Measurements from ENCODE around the gene KPNB1. TPM values are rescaled to one million over a fixed set of nuclear protein-coding genes. Genes with fewer than 3 reads are reported as not detected.

Gene KPNB1
- total and polyA plus RNA-seq, 12 donors: 41.5 to 352 (median 214) TPM

DNA sequence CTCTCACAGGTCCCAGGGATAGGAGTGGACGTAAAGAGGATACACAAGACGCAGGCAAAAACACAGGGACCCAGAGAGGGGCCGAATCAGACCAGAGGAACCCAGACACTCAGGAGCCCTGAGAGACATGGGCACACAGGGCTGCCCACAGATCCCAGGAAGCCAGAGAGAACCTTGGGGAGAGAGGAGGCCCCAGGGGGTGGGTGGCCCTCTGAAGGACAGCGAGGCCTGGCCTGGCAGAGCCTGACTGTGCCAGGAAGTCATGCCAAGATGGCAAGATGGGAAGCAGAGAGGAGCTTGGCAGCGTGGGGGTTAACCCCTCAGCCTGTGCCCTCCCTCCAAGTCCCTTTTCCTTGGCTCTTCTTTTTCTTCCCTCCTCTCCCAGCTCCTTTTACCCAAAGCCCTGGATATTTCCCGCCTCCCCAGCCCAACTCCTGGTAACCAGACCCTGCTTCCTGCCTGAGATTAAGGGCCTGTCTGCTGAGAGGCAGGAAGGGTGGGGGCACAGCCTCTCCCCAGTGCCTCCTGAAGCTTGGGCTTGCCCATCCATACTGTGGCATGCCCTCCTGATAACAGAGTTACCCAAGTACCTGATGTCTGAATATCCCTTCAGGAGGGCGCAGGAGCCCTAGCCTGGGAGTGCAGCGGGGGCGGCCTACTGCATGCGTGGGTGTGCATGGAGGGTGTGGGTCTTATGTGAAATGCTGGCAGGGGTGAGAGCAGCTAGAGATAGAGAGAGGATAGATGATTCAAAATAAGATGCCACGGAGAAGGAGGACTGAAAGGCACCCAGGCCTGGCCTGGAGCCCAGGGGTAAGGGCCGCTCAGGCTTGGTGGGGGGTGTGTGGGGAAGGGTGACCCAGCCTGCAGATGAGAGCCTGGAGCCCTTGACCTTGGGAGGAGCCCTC lies 77.3 kb downstream of the KPNB1 start:
- intact Hi-C loops (cut with DNase I): no loop called here
- peaks cover 47% of the 10 kb centered on the region for H3K27me3 ChIP-seq

DNA sequence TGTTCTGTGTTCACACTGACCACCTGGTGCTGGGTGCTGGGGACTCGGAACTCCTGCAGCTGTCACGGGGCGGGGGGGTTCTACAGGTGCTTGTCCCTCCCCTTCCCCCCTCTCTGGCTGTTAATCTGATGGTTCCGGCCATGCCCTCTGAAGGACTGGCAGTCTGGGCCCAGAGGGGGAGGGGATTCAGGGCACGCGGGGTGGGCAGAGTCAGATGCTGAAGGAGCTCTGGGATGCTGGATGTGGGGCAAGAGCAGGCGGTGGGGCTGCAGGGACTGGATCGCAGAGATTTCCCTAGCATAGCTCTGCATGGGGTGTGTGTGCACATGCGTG lies 78.0 kb downstream of the KPNB1 start:
- TF ChIP-seq, protein P1, sequence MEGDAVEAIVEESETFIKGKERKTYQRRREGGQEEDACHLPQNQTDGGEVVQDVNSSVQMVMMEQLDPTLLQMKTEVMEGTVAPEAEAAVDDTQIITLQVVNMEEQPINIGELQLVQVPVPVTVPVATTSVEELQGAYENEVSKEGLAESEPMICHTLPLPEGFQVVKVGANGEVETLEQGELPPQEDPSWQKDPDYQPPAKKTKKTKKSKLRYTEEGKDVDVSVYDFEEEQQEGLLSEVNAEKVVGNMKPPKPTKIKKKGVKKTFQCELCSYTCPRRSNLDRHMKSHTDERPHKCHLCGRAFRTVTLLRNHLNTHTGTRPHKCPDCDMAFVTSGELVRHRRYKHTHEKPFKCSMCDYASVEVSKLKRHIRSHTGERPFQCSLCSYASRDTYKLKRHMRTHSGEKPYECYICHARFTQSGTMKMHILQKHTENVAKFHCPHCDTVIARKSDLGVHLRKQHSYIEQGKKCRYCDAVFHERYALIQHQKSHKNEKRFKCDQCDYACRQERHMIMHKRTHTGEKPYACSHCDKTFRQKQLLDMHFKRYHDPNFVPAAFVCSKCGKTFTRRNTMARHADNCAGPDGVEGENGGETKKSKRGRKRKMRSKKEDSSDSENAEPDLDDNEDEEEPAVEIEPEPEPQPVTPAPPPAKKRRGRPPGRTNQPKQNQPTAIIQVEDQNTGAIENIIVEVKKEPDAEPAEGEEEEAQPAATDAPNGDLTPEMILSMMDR (IDR thresholded peaks at IDR 0.05): no peak
- TF ChIP-seq POLR2A (IDR thresholded peaks at IDR 0.05): no peak
- 69 to 86% (median 79%) methylated on average over 8 to 9 of the region's 9 CpGs; no CpG with 5 or more reads in 1 of the 4 donors for WGBS, 4 donors
- H3K27me3 ChIP-seq: peaks cover 47% of the 10 kb centered on the region

More for the DNA sequence above, 77.3 kb downstream of the KPNB1 start:
- no peaks in the 10 kb centered on the region for H3K9me3 ChIP-seq (replicated peaks in 1 of 3)
- no peak overlapping the region for H3K4me3 ChIP-seq
- no peaks in the 10 kb centered on the region for H3K36me3 ChIP-seq (replicated peaks in 1 of 2)
- TF ChIP-seq, protein P1 (IDR thresholded peaks at IDR 0.05): no peak
- no peak for TF ChIP-seq POLR2A (IDR thresholded peaks at IDR 0.05)
- WGBS, 4 donors: 82 to 91% (median 87%) methylated on average over 12 of the region's 12 CpGs
- H3K4me1 ChIP-seq (replicated peaks in 1 of 2): no peaks in the 10 kb centered on the region
- no peak overlapping the region for H3K27ac ChIP-seq
- no peak for DNase-seq

DNA sequence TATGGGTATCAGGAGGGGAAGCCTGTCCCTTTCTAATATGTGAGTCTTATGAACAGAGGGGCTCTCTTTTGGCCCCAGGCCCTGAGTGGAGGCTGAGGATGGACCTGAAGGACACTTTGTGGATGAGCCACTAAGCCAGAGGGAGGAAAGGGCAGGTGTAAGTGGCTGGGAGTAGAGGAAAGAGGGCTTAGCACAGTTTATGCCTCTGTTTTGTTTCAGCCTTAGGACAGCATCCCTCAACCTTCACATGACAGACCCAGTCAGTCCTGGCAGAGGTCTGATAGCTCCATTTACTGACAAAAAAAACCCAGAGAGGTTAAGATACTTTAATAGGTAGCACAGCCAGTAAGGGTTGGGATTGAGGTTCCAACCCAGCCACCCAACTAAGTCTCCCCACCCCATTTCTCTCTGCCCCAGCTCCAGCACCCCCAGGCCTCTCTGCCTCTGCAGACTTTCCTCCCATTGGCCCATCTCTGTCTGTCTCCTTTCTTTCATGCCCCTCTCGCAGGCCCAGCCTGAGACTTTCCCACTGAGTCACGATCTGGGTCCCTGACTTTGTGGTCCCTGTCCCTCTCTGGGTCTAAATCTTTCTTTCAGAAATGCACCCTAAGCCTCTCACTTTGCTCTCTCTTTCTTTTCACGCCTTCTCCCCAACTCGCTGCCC lies 78.6 kb downstream of the KPNB1 start:
- H3K36me3 ChIP-seq (replicated peaks in 1 of 2): no peaks in the 10 kb centered on the region
- H3K4me3 ChIP-seq: no peak overlapping the region
- WGBS, 4 donors: 80 to 92% (median 83%) methylated on average over 4 of the region's 4 CpGs
- TF ChIP-seq, protein P1 (IDR thresholded peaks at IDR 0.05): no peak
- TF ChIP-seq POLR2A (IDR thresholded peaks at IDR 0.05): no peak
- H3K9me3 ChIP-seq (replicated peaks in 1 of 3): no peaks in the 10 kb centered on the region
- H3K27ac ChIP-seq: no peak overlapping the region
- peaks cover 0 to 5% of the 10 kb centered on the region in 2 donors for H3K4me1 ChIP-seq (replicated peaks in 1 of 2)
- no peak for DNase-seq
- intact Hi-C loops (cut with DNase I): no loop called here
- peaks cover 49% of the 10 kb centered on the region for H3K27me3 ChIP-seq

More for the DNA sequence above, 78.0 kb downstream of the KPNB1 start:
- H3K4me1 ChIP-seq (replicated peaks in 1 of 2): no peaks in the 10 kb centered on the region
- no peaks in the 10 kb centered on the region for H3K36me3 ChIP-seq (replicated peaks in 1 of 2)
- intact Hi-C loops (cut with DNase I): no loop called here
- H3K9me3 ChIP-seq (replicated peaks in 1 of 3): no peaks in the 10 kb centered on the region
- DNase-seq: no peak
- no peak overlapping the region for H3K27ac ChIP-seq
- no peak overlapping the region for H3K4me3 ChIP-seq

DNA sequence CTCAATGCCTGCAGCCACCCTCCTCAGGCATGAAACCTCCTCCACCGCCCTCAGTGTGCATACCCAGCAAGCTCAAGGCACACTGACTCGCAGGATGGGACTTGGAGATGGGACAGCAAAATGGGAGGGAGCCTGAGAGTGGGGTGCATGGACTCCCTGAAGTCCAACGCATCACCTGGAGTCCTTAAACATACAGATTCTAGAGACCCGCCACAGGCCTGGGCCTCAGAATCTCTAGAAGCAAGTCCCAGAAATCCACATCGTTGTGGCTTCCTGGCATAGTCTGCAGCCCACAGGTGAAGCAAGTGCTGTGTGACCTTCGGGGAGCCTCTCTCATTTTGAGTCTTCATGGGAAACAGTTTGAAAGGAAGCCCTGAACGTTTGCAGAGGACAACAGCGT lies 79.8 kb downstream of the KPNB1 start:
- H3K36me3 ChIP-seq (replicated peaks in 1 of 2): no peaks in the 10 kb centered on the region
- H3K27ac ChIP-seq: no peak overlapping the region
- peaks cover 48% of the 10 kb centered on the region for H3K27me3 ChIP-seq
- peaks cover 0 to 10% of the 10 kb centered on the region in 2 donors for H3K4me1 ChIP-seq (replicated peaks in 1 of 2)
- no peaks in the 10 kb centered on the region for H3K9me3 ChIP-seq (replicated peaks in 1 of 3)
- intact Hi-C loops (cut with DNase I): no loop called here
- no peak overlapping the region for H3K4me3 ChIP-seq
- WGBS, 4 donors: 73 to 78% (median 74%) methylated on average over 7 to 8 of the region's 8 CpGs
- no peak for DNase-seq
- TF ChIP-seq, protein P1 (IDR thresholded peaks at IDR 0.05): no peak
- no peak for TF ChIP-seq POLR2A (IDR thresholded peaks at IDR 0.05)
